Keratinocyte (primary cell): ENCODE data around the gene HSBP1L1. TPM values are rescaled to one million over a fixed set of nuclear protein-coding genes. Genes with fewer than 3 reads are reported as not detected.

ENCODE experiments used
- DNase-seq: peaks from one replicate; pipeline ENCODE4 v3.0.0-alpha.2; 2011; ENCODE audit warnings: low read depth, missing footprints, low spot score
- FAIRE-seq: peaks from 2 replicates; lab custom pipeline; 2011; peaks lifted over from hg19 to GRCh38; lab: Jason Lieb, UNC
- H2AFZ ChIP-seq: 2 replicates; pipeline ENCODE4 v1.6.0; 2012; ENCODE audit warnings: low read length, control low read depth, inconsistent platforms; ENCODE audit not compliant: control insufficient read depth
- H3K27ac ChIP-seq: 2 replicates; pipeline ENCODE4 v1.5.1; 2011; ENCODE audit warnings: low read length; ENCODE audit not compliant: control insufficient read depth, insufficient read depth
- H3K27me3 ChIP-seq: 3 replicates; pipeline ENCODE4 v1.6.0; 2011; ENCODE audit warnings: low read length; ENCODE audit not compliant: control insufficient read depth, insufficient read depth; ENCODE audit errors: extremely low read depth
- H3K36me3 ChIP-seq, 2 experiments: 2 replicates in 1 of 2; 3 replicates in 1 of 2; pipeline ENCODE4 v1.5.1; 2011; ENCODE audit warnings: low read length in 2 of 2, mild to moderate bottlenecking in 1 of 2; ENCODE audit not compliant: control insufficient read depth in 2 of 2, insufficient read depth in 2 of 2; ENCODE audit errors: extremely low read depth in 1 of 2
- H3K4me1 ChIP-seq: 3 replicates; pipeline ENCODE4 v1.5.1; 2011; ENCODE audit warnings: low read length; ENCODE audit not compliant: control insufficient read depth, insufficient read depth; ENCODE audit errors: extremely low read depth
- H3K4me2 ChIP-seq: 3 replicates; pipeline ENCODE4 v1.6.0; 2011; ENCODE audit warnings: low read depth, low read length; ENCODE audit not compliant: control insufficient read depth, insufficient read depth; ENCODE audit errors: extremely low read depth
- H3K4me3 ChIP-seq, 3 experiments: fragments of 200-600 bp in 1 of 3; sonication (generic) in 1 of 3; 2 replicates in 2 of 3; 3 replicates in 1 of 3; pipeline ENCODE4 v1.5.1; 2011 to 2016; ENCODE audit warnings: low read length in 3 of 3, mild to moderate bottlenecking in 3 of 3, control low read depth in 2 of 3, inconsistent platforms in 1 of 3, low read depth in 1 of 3, mixed read lengths in 1 of 3, mixed run types in 1 of 3, moderate library complexity in 1 of 3; ENCODE audit not compliant: control insufficient read depth in 2 of 3, insufficient read depth in 2 of 3; ENCODE audit errors: extremely low read depth in 1 of 3
- H3K79me2 ChIP-seq: 2 replicates; pipeline ENCODE4 v1.6.0; 2012; ENCODE audit warnings: low read length; ENCODE audit not compliant: control insufficient read depth, insufficient read depth
- H3K9ac ChIP-seq: 3 replicates; pipeline ENCODE4 v1.6.0; 2011; ENCODE audit warnings: low read length; ENCODE audit not compliant: control insufficient read depth, insufficient read depth; ENCODE audit errors: extremely low read depth
- H3K9me1 ChIP-seq: 3 replicates; pipeline ENCODE4 v1.6.0; 2011; ENCODE audit warnings: low read length; ENCODE audit not compliant: control insufficient read depth, insufficient read depth; ENCODE audit errors: extremely low read depth
- H3K9me3 ChIP-seq: 2 replicates; pipeline ENCODE4 v1.5.1; 2012; ENCODE audit warnings: low read depth, low read length; ENCODE audit not compliant: control insufficient read depth
- H4K20me1 ChIP-seq: 3 replicates; pipeline ENCODE4 v1.6.0; 2011; ENCODE audit warnings: low read length; ENCODE audit not compliant: control insufficient read depth, insufficient read depth; ENCODE audit errors: extremely low read depth
- CTCF ChIP-seq, 3 experiments: IDR thresholded peaks in 1 of 3; conservative IDR thresholded peaks in 1 of 3; optimal IDR thresholded peaks in 1 of 3; 2 replicates in 2 of 3; 3 replicates in 1 of 3; pipeline versions ENCODE3 to v1.5.1; 2011; ENCODE audit warnings: low read length in 3 of 3, mild to moderate bottlenecking in 3 of 3, moderate library complexity in 2 of 3, control low read depth in 1 of 3, inconsistent platforms in 1 of 3; ENCODE audit not compliant: insufficient read depth in 2 of 3; ENCODE audit errors: extremely low read depth in 1 of 3
- EZH2 ChIP-seq: IDR thresholded peaks from one replicate; pipeline ENCODE4 v1.6.1; 2012; ENCODE audit warnings: inconsistent platforms, mild to moderate bottlenecking, low read length, moderate library complexity
- dilution Hi-C: fragments of 300-500 bp; cut with MboI; formaldehyde crosslinking; loops from one replicate; pipeline ENCODE4 v1.7.0; 2020; ENCODE audit warnings: low sequenced_read_pairs; ENCODE audit not compliant: extremely low pct_ligation_motif_present
- polyA plus RNA-seq, 5 experiments: library from polyadenylated mRNA; depleted of rRNA in 3 of 5; stranded (reverse) in 3 of 5; stranded (forward) in 1 of 5; unstranded in 1 of 5; fragments of >200 nt; gene quantifications; 1 replicate in 1 of 5; 2 replicates in 3 of 5; 3 replicates in 1 of 5; pipeline versions ENCODE4 v1.2.1 to v1.2.3, GENCODE V29; 2011 to 2012; ENCODE audit warnings: missing spikeins in 2 of 5, low read depth in 1 of 5, low replicate concordance in 1 of 5

The HSBP1L1 gene
- polyA plus RNA-seq, 1 donor (not counting 4 experiments of a cell fraction or from before 2014, with no cell fraction given): 49.6 TPM

GRCh38 chr18:79986726-79987125 lies 22.3 kb downstream of the HSBP1L1 start:
- peaks cover 3% of the 10 kb centered on the region for H3K9me1 ChIP-seq
- no peaks in the 10 kb centered on the region for H3K27me3 ChIP-seq
- H3K36me3 ChIP-seq: peaks cover 2 to 6% of the 10 kb centered on the region in 2 experiments
- H2AFZ ChIP-seq: no peak overlapping the region
- peaks cover 13% of the 10 kb centered on the region for H3K4me1 ChIP-seq
- peak overlapping the region; percentile 85 for H3K9ac ChIP-seq
- H4K20me1 ChIP-seq: peaks cover 30% of the 10 kb centered on the region
- H3K9me3 ChIP-seq: no peaks in the 10 kb centered on the region
- FAIRE-seq (peak; percentile 39), DNase-seq (no peak)
- dilution Hi-C loops: no loop called here
- H3K4me3 ChIP-seq: peak overlapping the region; percentile 94 to 100 (median 99)
- peak overlapping the region; percentile 77 for H3K27ac ChIP-seq
- H3K79me2 ChIP-seq: peaks cover 65% of the 10 kb centered on the region
- TF ChIP-seq EZH2 (no peak), CTCF (optimal IDR thresholded peaks at IDR 0.05 in 1 of 3, IDR thresholded peaks at IDR 0.05 in 1 of 3, conservative IDR thresholded peaks at IDR 0.05 in 1 of 3; ENCODE audit: extremely low read depth in 1 of 3, insufficient read depth in 2 of 3, low read length in 3 of 3) (no peak)
- H3K4me2 ChIP-seq: peak overlapping the region; percentile 98

- Histone ChIP-seq H3K27ac (peak overlapping the region; percentile 77), H3K9ac (peak overlapping the region; percentile 85), H3K4me1 (peaks cover 13% of the 10 kb centered on the region), H3K79me2 (peaks cover 57% of the 10 kb centered on the region), H3K4me2 (peak overlapping the region; percentile 98), H3K27me3 (no peaks in the 10 kb centered on the region), H3K4me3 (peak overlapping the region; percentile 94 to 100 (median 99)), H3K9me1 (peaks cover 3% of the 10 kb centered on the region), H4K20me1 (peaks cover 26% of the 10 kb centered on the region), H2AFZ (no peak overlapping the region), H3K9me3 (no peaks in the 10 kb centered on the region), H3K36me3 (peaks cover 2 to 6% of the 10 kb centered on the region in 2 experiments)
- DNase-seq (no peak), FAIRE-seq (no peak)
- TF ChIP-seq EZH2 (no peak), CTCF (optimal IDR thresholded peaks at IDR 0.05 in 1 of 3, IDR thresholded peaks at IDR 0.05 in 1 of 3, conservative IDR thresholded peaks at IDR 0.05 in 1 of 3; ENCODE audit: extremely low read depth in 1 of 3, insufficient read depth in 2 of 3, low read length in 3 of 3) (no peak)
- dilution Hi-C loops: no loop called here
Measured at GRCh38 chr18:79987566-79987965, 23.1 kb downstream of the HSBP1L1 start.
